Breast epithelium (tissue), 3 donors: Measurements from ENCODE around the gene ZNF662.

Experiments used
- POLR2A ChIP-seq: fragments of 450-650 bp; IDR thresholded peaks from one replicate; pipeline ENCODE4 v1.6.1; 2016; ENCODE audit warnings: antibody characterized with exemption, mild to moderate bottlenecking, moderate library complexity
- POLR2AphosphoS5 ChIP-seq, 3 donors: sonication (generic); formaldehyde crosslinking; IDR thresholded peaks; one replicate each; pipeline ENCODE4 v1.6.1; 2017; ENCODE audit warnings: antibody characterized with exemption in 3 of 3
- TF ChIP-seq, protein P1 (sequence below), 3 donors: fragments of 450-650 bp; IDR thresholded peaks; one replicate each; pipeline ENCODE4 v1.5.1; 2016 to 2017; ENCODE audit warnings: antibody characterized with exemption in 3 of 3, mild to moderate bottlenecking in 3 of 3, moderate library complexity in 3 of 3

DNA sequence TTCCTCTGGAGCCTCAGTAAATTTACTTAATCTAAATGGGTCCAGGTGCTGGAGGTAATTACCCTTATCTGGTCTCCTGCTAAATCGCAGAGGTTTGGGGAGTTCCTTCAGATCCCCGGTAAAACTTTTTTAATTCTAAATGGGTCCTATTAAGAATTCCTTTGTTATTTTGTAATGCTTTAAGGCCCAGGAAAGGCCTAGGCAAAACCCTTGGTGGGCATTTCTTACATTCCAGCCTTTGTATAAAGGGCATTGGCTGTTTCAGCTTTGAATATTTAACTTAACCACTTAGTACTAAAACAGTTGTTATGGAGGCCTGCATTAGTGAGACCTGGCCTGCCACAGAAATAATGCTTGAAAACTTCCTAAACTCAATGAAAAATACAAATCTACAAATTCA lies 14.9 kb upstream of the ZNF662 start:
- TF ChIP-seq, protein P1, sequence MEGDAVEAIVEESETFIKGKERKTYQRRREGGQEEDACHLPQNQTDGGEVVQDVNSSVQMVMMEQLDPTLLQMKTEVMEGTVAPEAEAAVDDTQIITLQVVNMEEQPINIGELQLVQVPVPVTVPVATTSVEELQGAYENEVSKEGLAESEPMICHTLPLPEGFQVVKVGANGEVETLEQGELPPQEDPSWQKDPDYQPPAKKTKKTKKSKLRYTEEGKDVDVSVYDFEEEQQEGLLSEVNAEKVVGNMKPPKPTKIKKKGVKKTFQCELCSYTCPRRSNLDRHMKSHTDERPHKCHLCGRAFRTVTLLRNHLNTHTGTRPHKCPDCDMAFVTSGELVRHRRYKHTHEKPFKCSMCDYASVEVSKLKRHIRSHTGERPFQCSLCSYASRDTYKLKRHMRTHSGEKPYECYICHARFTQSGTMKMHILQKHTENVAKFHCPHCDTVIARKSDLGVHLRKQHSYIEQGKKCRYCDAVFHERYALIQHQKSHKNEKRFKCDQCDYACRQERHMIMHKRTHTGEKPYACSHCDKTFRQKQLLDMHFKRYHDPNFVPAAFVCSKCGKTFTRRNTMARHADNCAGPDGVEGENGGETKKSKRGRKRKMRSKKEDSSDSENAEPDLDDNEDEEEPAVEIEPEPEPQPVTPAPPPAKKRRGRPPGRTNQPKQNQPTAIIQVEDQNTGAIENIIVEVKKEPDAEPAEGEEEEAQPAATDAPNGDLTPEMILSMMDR (IDR thresholded peaks at IDR 0.05) = no peak
- TF ChIP-seq POLR2A (no peak), POLR2AphosphoS5 (IDR thresholded peaks at IDR 0.05) (no peak)
